AG10803 (cell line): ENCODE data around the gene TSTD1.

ENCODE experiments used
- DNase-seq: peaks from one replicate; pipeline ENCODE4 v3.0.0; 2010; ENCODE audit warnings: low read depth
- H3K4me3 ChIP-seq: 2 replicates; pipeline ENCODE4 v1.5.1; 2011; ENCODE audit warnings: mild to moderate bottlenecking, low read length, control low read depth
- CTCF ChIP-seq: conservative IDR thresholded peaks from 2 replicates; pipeline ENCODE4 v1.5.1; 2011; ENCODE audit warnings: mild to moderate bottlenecking, low read length, control low read depth, inconsistent platforms

Gene TSTD1

GRCh38 chr1:161054232-161054631 is 15.5 kb upstream of the TSTD1 start:
- DNase-seq = no peak
- H3K4me3 ChIP-seq = no peak overlapping the region
- TF ChIP-seq CTCF = no peak

DNA sequence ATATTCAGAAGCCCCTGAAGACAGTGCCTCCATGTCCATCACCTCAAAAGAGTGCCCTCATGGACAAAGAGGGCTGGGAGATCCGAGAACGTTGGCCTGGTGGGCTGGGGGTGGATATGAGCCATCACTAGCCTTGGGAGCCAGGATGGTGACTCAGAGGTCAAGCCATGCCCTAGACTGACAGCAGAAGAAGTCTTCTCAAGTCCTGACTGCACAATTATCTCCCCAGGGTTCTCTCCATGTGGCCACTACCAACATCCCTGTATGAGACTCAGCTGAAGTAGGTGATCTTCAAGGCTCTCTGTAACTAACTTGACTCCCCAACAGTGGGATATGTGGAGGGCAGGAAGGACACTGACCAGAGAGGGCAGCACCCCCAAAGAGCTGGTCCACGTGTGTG is 14.1 kb upstream of the TSTD1 start:
- no peak for DNase-seq
- H3K4me3 ChIP-seq = no peak overlapping the region
- no peak for TF ChIP-seq CTCF

- TF ChIP-seq CTCF = no peak
- no peak overlapping the region for H3K4me3 ChIP-seq
- no peak for DNase-seq
Measured at GRCh38 chr1:161051219-161051618, 12.5 kb upstream of the TSTD1 start.

DNA sequence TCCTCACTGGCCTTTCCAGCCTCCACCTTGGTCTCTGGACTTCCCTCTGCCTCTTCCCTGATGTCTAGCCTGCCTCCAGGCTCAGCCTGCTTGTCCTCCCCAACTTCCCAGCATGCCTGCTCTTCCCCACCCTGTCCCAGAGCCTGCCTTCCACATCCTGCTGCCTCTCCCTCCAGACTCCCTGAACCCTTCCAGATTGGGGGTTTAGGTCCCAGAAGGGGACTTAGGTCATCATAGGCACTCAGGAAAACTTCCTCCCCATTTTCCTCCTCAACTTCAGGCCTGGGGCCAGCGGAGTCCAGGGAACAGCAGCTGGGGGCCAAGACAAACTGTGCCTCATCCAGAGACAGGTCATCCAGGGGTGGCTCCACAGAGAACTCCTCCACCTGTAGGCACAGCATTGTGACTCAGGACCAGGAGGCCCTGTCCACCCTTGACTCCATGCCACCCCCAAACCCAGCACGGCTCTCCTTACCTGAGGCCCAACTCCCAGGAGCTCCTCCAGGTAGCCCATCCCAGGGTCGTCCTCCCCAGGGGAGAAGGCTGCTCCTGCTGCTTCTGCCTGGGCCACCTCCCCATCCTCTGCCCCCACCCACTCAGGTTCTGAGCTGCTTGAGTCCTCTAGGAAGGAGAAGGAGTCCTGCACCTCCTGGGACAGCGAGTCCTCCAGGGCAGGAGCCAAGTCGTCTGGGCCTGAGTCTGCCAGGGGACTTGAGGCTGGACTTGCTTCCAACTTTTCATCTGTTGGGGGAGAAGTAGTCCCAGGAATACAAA is 10.4 kb upstream of the TSTD1 start:
- no peak overlapping the region for H3K4me3 ChIP-seq
- no peak for DNase-seq
- TF ChIP-seq CTCF = no peak

- DNase-seq = no peak
- TF ChIP-seq CTCF = no peak
- H3K4me3 ChIP-seq = no peak overlapping the region
Measured at GRCh38 chr1:161047436-161048420, 9.0 kb upstream of the TSTD1 start.

- no peak for TF ChIP-seq CTCF
- peak overlapping the region; percentile 96 for H3K4me3 ChIP-seq
- no peak for DNase-seq
Measured at GRCh38 chr1:161046605-161047228, 8.0 kb upstream of the TSTD1 start.
